GM19035 (cell line): ENCODE measurements around the gene UBE2O.
"Not testable (repeated sequence)": the region's sequence is repeated elsewhere in the genome, so short reads cannot be mapped to it uniquely, and the experiment has no call there.

Experiments used
- ATAC-seq: cut with Tn5 transposase; IDR thresholded peaks from one replicate; pipeline ENCODE4 v1.9.1; 2021; ENCODE audit not compliant: unreplicated experiment

Gene UBE2O

DNA sequence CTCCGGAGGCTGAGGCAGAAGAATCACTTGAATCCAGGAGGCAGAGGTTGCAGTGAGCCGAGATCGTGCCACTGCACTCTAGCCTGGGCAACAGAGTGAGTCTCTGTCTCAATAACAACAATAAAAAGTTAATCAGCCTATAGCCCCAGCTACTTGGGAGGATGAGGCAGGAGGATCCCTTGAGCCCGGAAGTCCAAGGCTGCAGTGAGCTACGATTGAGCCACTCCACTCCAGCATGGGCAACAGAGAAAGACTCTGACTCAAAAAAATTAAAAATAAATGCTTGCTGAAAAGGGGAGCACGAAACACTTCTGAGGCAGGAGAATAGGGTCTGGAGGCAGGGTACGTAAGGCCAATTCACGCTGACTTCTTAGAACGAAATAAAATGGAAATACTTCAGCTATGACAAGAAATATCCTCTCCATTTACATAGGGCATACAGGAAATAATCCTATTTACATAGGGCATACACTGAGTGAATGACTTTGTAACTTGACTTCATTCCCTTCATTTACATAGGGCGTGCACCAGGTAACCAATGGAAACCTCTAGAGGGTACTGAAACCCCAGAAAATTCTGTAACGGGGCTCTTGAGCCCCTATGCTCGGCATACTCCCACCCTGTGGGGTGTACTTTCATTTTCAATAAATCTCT is 96.0 kb downstream of the UBE2O start:
- ATAC-seq = no peak

DNA sequence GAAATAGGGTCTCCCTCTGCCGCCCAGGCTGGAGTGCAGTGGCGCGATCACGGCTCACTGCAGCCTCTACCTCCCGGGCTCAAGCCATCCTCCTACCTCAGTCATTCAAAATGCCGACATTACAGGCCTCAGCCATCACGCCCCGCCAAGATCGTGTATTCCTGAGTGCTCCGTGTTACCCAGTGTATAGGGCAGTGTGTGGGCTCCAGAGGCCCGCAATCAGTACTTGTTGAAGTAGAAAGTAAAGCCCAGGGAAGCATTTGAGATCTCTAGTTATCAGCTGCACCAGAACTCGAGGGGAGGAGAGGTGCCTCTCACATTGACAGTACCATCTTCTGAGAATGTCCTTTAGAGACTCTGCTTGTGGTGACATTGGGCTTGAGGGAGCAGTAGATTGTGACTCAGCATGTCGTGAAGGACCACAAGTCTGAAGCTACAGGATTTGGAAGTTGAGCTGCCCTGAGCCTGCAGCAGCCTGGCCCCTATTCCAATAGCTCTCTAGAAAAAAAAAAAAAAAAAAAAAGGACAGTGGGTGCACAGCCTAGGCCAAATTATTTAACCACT is 98.1 kb downstream of the UBE2O start:
- no peak for ATAC-seq

GRCh38 chr17:76354317-76354729 is 98.6 kb downstream of the UBE2O start:
- ATAC-seq = no peak

- peak; percentile 89 for ATAC-seq
Observed at GRCh38 chr17:76353599-76354316, 99.2 kb downstream of the UBE2O start, which contains the start of gene PRPSAP1. TSS of gene PRPSAP1 (minus strand) at chr17:76353916. CDS start at chr17:76353703, 213 bp downstream.

DNA sequence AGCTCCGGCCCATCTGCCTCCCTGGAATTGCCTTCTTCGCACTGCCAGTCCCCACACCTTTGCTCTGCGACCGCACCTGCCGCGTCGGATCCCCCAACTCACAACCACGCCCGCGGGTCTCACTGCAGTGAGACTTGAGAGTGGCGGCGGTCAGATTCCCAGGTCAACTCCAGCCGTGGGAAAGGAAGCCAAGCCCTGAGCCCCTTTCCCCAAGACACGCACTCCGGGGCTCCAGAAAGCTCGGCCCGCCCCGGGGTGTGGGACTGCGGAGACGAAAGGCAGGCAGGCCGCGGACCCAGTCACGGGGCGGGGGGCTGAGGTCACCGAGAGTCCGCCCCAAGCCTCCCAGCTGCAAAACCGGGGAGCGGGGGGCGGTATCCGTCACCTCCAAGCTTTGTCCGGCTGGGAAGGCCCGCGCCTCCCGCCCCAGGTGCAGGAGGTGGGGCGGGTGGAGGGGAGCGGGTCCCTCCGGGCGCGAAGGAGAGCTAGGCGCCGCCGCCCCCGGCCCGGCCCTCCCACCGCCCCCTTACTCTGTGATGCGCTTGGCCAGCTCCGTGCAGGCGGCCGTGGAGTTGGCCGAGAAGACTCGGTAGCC is 99.9 kb downstream of the UBE2O start:
- ATAC-seq = peak; percentile 20

DNA sequence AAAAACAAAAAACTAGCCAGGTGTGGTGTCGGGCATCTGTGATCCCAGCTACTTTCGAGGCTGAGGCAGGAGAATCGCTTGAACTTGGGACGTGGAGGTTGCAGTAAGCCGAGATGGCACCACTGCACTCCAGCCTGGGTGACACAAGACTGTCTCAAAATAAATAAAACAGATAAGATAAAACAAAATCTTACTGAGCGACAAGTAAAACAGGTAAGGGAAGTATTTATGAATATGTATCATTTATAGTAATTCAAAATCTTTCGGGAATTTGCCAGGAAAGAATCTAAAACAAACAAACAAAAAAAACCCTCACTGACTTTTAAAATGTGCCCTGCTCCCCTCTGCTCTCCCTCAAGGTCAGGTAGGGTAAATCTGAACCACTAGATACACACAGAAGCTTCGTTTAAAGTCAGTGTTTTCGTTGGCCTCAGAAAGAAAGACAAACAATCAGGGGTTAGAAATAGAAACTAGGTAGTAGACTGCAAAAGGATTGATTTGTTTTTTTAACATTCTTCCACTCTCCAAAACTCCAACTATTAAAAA is 101.4 kb downstream of the UBE2O start:
- no peak for ATAC-seq

DNA sequence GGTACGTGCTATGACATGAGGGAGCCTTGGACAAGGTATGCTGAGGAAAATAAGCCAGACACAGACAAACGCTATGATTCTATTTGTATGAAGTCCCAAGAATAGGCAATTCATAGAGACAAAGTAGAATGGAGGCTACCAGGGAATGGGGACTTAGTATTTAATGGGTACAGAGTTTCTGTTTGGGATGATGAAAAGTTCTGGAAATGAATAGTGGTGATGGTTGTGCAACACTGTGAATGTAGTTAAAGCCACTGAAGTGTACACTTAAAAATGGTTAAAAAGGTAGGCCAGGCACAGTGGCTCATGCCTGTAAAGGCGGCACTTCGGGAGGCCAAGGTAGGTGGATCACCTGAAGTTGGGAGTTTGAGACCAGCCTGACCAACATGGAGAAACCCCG is 102.5 kb downstream of the UBE2O start:
- no peak for ATAC-seq

DNA sequence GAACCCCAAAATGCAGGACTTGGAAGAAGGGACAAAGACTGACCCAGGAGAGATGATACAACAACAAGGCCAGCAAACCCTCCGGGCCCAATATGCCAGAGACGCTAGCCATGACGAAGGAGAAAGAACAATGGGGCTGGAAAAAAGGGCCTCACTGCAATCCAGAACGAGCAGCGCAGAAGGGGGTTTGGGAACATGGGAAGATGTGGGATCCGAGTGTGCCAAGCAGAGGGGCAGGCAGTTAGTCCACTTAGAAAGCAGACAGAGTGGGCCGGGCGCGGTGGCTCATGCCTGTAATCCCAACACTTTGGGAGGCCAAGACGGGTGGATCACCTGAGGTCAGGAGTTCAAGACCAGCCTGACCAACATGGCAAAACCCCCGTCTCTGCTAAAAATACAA is 106.0 kb downstream of the UBE2O start:
- ATAC-seq = not testable (repeated sequence)

- ATAC-seq = no peak
Observed at GRCh38 chr17:76345377-76345974, 107.5 kb downstream of the UBE2O start.

- no peak for ATAC-seq
Observed at GRCh38 chr17:76343106-76343505, 109.8 kb downstream of the UBE2O start.

- ATAC-seq = no peak
Observed at GRCh38 chr17:76341301-76341700, 111.7 kb downstream of the UBE2O start.
